ENCODE data around the gene TLCD4.
"Not testable (repeated sequence)": the region's sequence is repeated elsewhere in the genome, so short reads cannot be mapped to it uniquely, and the experiment has no call there.

Gene TLCD4

DNA sequence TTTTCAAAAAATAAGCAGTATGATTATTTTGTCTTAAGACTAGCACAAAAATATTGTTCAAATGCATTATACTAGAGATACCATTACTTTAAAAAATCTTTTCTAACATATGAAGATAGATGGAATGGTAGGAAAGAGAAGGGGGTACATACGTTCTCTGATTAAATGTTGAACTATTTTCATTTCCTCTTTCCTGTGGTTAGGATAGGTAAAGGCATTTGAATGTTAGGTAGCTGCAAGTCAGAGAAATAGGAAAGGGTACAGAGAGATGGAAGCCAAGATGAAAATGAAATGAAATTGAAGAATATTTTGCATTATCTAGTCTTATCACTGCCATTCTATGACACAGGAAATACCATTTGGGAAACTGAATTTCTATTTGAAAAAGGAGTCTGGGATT is 28.3 kb downstream of the TLCD4 start:
- DNase-seq (ENCODE audit: low read depth in 1 of 2, low spot score in 1 of 2) = no peak

DNA sequence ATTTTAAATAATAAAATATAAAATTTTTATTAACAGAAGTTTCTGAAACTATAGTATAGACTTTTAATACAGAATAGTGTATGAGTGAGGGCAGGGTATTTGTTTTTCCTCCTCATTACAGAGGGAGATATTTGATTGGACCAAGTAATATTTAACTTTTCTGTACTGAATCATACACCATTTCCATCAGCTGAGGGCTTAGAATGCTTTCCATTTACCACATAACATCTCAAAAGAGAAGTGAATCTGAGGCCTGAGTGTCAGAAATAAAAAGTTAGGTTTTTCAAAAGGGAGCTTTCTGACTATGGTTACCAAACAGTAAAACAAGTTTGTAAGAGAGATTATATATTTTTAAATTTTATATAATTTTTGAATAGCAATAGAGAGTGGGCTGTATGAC is 29.5 kb downstream of the TLCD4 start:
- no peak for DNase-seq (ENCODE audit: low read depth in 1 of 2, low spot score in 1 of 2)

- DNase-seq (ENCODE audit: low read depth in 1 of 2, low spot score in 1 of 2) = no peak
These were observed 36.9 kb downstream of the TLCD4 start for GRCh38 chr1:95154096-95154495.

DNA sequence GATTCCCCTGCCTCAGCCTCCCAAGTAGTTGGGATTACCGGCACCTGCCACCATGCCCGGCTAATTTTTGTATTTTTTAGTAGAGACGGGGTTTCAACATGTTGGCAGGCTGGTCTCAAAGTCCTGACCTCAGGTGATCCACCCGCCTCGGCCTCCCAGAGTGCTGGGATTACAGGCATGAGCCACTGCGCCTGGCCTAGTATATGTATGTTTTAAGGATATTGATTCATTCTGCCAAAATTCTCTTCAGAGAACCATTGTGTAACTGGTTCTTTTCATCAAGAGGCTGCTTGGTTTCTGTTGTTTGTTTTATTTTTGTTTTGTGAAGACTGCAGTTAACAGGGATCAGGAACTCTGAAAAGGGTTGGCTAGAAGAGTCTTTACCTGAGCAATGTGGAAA is 48.4 kb downstream of the TLCD4 start:
- DNase-seq (ENCODE audit: low read depth in 1 of 2, low spot score in 1 of 2) = not testable (repeated sequence)

Measured in activated T-helper 1 cell treated with anti-CD3 and anti-CD28 coated beads, Interleukin-2, amount 50 U/mL, for 16 hours (primary cell).